H1 (cell line): ENCODE data around the gene DMXL1. TPM values are rescaled to one million over a fixed set of nuclear protein-coding genes. Genes with fewer than 3 reads are reported as not detected.

ENCODE experiments used
- BCL11A ChIP-seq, 2 experiments: IDR thresholded peaks; one replicate each; pipeline ENCODE4 v1.6.1; 2011; ENCODE audit warnings: low read depth in 2 of 2, low read length in 2 of 2, mild to moderate bottlenecking in 2 of 2
- CBX5 ChIP-seq: fragments of 300-800, 300-1000 bp; sonication (generic); IDR thresholded peaks from 2 replicates; pipeline ENCODE4 v1.7.1; 2016; ENCODE audit warnings: antibody characterized with exemption, low read length, low read depth
- CHD1 ChIP-seq: IDR thresholded peaks from 2 replicates; pipeline ENCODE4 v1.6.1; 2012; ENCODE audit warnings: low read depth, low read length, improper control_type of control experiment
- CHD2 ChIP-seq: IDR thresholded peaks from 2 replicates; pipeline ENCODE4 v1.6.1; 2012; ENCODE audit warnings: low read length, improper control_type of control experiment
- CREB1 ChIP-seq: IDR thresholded peaks from 2 replicates; pipeline ENCODE4 v1.6.1; 2012; ENCODE audit warnings: inconsistent platforms
- EP300 ChIP-seq, 2 experiments: IDR thresholded peaks; 1 replicate in 1 of 2; 2 replicates in 1 of 2; pipeline ENCODE4 v1.6.1; 2011 to 2012; ENCODE audit warnings: low read depth in 2 of 2, low read length in 2 of 2, mild to moderate bottlenecking in 2 of 2, borderline replicate concordance in 1 of 2, inconsistent platforms in 1 of 2, moderate library complexity in 1 of 2
- GABPA ChIP-seq: IDR thresholded peaks from 2 replicates; pipeline ENCODE4 v1.6.1; 2011; ENCODE audit warnings: mild to moderate bottlenecking, low read length, moderate library complexity, borderline replicate concordance; ENCODE audit not compliant: insufficient read depth
- GTF2F1 ChIP-seq: IDR thresholded peaks from 2 replicates; pipeline ENCODE4 v1.6.1; 2012; ENCODE audit warnings: low read depth, low read length, improper control_type of control experiment, borderline replicate concordance
- JUND ChIP-seq: IDR thresholded peaks from 2 replicates; pipeline ENCODE4 v1.6.1; 2011; ENCODE audit warnings: mild to moderate bottlenecking, improper control_type of control experiment, low read length
- KDM1A ChIP-seq: fragments of 200-600, 300-600 bp; sonication (generic); IDR thresholded peaks from 2 replicates; pipeline ENCODE4 v1.7.1; 2016; ENCODE audit warnings: mild to moderate bottlenecking, low read length, borderline replicate concordance
- KDM5A ChIP-seq: fragments of 200-600 bp; IDR thresholded peaks from 2 replicates; pipeline ENCODE4 v1.7.1; 2012; ENCODE audit warnings: mild to moderate bottlenecking, low read length, inconsistent platforms, mixed read lengths
- NRF1 ChIP-seq: IDR thresholded peaks from 2 replicates; pipeline ENCODE4 v1.6.1; 2011; ENCODE audit warnings: mild to moderate bottlenecking, low read depth, low read length, improper control_type of control experiment
- PHF8 ChIP-seq: fragments of 200-600 bp; sonication (generic); conservative IDR thresholded peaks from 2 replicates; pipeline ENCODE4 v1.7.1; 2012; ENCODE audit warnings: low read depth, mild to moderate bottlenecking, inconsistent platforms, low read length, moderate library complexity
- POU5F1 ChIP-seq: IDR thresholded peaks from 2 replicates; pipeline ENCODE4 v1.6.1; 2011; ENCODE audit warnings: low read depth, mild to moderate bottlenecking, low read length, moderate library complexity
- RAD21 ChIP-seq, 2 experiments: IDR thresholded peaks in 1 of 2; conservative IDR thresholded peaks in 1 of 2; 2 replicates each; pipeline ENCODE4 v1.6.1; 2011; ENCODE audit warnings: low read depth in 2 of 2, low read length in 2 of 2, improper control_type of control experiment in 1 of 2, inconsistent platforms in 1 of 2, mild to moderate bottlenecking in 1 of 2, moderate library complexity in 1 of 2
- RXRA ChIP-seq: IDR thresholded peaks from 2 replicates; pipeline ENCODE4 v1.6.1; 2011; ENCODE audit warnings: low read depth, mild to moderate bottlenecking, low read length, moderate library complexity; ENCODE audit not compliant: insufficient read depth
- SP4 ChIP-seq: IDR thresholded peaks from 2 replicates; pipeline ENCODE4 v1.6.1; 2012; ENCODE audit warnings: low read length, inconsistent platforms
- TEAD4 ChIP-seq: IDR thresholded peaks from 2 replicates; pipeline ENCODE4 v1.6.1; 2012; ENCODE audit warnings: low read depth, low read length, inconsistent platforms, mixed read lengths
- polyA plus RNA-seq, 7 experiments: library from polyadenylated mRNA; depleted of rRNA in 3 of 7; stranded (reverse) in 5 of 7; unstranded in 2 of 7; fragments of >200 nt in 5 of 7; fragments of 200-250 nt in 2 of 7; gene quantifications; 1 replicate in 5 of 7; 2 replicates in 1 of 7; 4 replicates in 1 of 7; pipeline versions ENCODE4 v1.2.1 to v1.2.3, GENCODE V29; 2011 to 2013; ENCODE audit warnings: missing spikeins in 2 of 7, mixed read lengths in 2 of 7
- total RNA-seq: library from RNA; stranded (reverse); fragmentation: NEBNext Ultra II Directional; extraction: Animal tissue kit (Norgen Biotek cat#: 25700); gene quantifications from 2 replicates; pipeline ENCODE4 v1.2.1, GENCODE V29; 2021
- TF ChIP-seq, protein P1 (sequence below): IDR thresholded peaks from 2 replicates; pipeline ENCODE4 v1.6.1; 2012; ENCODE audit warnings: low read length, inconsistent platforms
- TF ChIP-seq, protein P2 (sequence below), 3 experiments: IDR thresholded peaks; 1 replicate in 2 of 3; 2 replicates in 1 of 3; pipeline versions ENCODE4 v1.5.1 to v1.6.1; 2011; ENCODE audit warnings: low read length in 3 of 3, mild to moderate bottlenecking in 3 of 3, inconsistent platforms in 2 of 3, low read depth in 1 of 3, moderate library complexity in 1 of 3; ENCODE audit not compliant: insufficient read depth in 1 of 3; ENCODE audit errors: control extremely low read depth in 1 of 3

Gene DMXL1
- total and polyA plus RNA-seq, 2 of the 8 experiments (the other 6 are each of a cell fraction or from before 2014, with no cell fraction given), result 10.1 to 43.9 TPM

DNA sequence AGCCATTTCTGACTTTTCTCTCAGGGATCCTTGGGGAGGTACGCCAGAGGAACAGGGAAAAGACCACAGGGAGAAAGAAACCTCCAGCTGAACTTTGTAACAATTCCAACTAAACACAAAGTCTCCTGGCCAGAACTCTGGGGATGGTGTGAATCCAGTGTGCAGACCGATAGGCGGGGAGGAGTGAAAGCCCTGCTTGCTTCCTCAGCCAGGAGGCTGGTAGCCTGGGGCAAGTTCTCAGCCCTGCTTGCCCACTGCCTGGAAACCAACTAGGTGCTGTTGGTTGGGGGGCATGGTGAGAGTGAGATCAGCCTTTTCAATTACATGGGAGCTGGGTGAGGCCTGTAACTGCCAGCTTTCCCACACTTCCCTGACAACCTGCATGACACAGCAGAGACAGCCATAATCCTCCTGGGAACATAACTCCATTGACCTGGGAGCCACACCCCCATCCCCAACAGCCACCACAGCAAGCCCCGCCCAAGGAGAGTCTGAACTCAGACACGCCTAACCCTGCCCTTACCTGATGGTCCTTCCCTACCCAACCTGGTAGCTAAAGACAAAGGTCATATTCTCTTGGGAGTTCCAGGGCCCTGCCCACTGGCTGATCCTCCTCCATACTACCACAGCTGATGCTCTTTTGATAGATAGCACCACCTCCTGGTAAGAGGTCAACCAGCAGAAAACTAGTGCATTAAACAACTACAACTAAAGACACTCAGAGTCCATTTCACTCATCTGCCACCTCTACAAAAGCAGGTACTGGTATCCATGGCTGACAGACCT lies 184.9 kb downstream of the DMXL1 start (continued):
- TF ChIP-seq, protein P1, sequence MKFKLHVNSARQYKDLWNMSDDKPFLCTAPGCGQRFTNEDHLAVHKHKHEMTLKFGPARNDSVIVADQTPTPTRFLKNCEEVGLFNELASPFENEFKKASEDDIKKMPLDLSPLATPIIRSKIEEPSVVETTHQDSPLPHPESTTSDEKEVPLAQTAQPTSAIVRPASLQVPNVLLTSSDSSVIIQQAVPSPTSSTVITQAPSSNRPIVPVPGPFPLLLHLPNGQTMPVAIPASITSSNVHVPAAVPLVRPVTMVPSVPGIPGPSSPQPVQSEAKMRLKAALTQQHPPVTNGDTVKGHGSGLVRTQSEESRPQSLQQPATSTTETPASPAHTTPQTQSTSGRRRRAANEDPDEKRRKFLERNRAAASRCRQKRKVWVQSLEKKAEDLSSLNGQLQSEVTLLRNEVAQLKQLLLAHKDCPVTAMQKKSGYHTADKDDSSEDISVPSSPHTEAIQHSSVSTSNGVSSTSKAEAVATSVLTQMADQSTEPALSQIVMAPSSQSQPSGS, result 0 out of 2 replicates have a peak, but pooled peaks have one; percentile 25
- no peak for TF ChIP-seq RXRA
- no peak for TF ChIP-seq KDM5A
- no peak for TF ChIP-seq JUND
- no peak for TF ChIP-seq KDM1A
- TF ChIP-seq CREB1, result no peak
- TF ChIP-seq PHF8, result no peak
- TF ChIP-seq, protein P2, sequence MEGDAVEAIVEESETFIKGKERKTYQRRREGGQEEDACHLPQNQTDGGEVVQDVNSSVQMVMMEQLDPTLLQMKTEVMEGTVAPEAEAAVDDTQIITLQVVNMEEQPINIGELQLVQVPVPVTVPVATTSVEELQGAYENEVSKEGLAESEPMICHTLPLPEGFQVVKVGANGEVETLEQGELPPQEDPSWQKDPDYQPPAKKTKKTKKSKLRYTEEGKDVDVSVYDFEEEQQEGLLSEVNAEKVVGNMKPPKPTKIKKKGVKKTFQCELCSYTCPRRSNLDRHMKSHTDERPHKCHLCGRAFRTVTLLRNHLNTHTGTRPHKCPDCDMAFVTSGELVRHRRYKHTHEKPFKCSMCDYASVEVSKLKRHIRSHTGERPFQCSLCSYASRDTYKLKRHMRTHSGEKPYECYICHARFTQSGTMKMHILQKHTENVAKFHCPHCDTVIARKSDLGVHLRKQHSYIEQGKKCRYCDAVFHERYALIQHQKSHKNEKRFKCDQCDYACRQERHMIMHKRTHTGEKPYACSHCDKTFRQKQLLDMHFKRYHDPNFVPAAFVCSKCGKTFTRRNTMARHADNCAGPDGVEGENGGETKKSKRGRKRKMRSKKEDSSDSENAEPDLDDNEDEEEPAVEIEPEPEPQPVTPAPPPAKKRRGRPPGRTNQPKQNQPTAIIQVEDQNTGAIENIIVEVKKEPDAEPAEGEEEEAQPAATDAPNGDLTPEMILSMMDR (IDR thresholded peaks at IDR 0.05; ENCODE audit: control extremely low read depth in 1 of 3, insufficient read depth in 1 of 3, low read depth in 1 of 3, low read length in 3 of 3), result peak; percentile 5 to 79 (median 70)
- TF ChIP-seq SP4, result no peak
- no peak for TF ChIP-seq EP300 (IDR thresholded peaks at IDR 0.05; ENCODE audit: borderline replicate concordance in 1 of 2, low read depth in 2 of 2, low read length in 2 of 2)
- TF ChIP-seq CHD1, result no peak
- TF ChIP-seq GTF2F1, result no peak
- no peak for TF ChIP-seq POU5F1
- TF ChIP-seq NRF1, result no peak
- TF ChIP-seq BCL11A (IDR thresholded peaks at IDR 0.05; ENCODE audit: low read depth in 2 of 2, low read length in 2 of 2), result no peak
- no peak for TF ChIP-seq TEAD4
- no peak for TF ChIP-seq CHD2
- TF ChIP-seq GABPA, result no peak
- no peak for TF ChIP-seq CBX5
- peak; percentile 79 to 81 for TF ChIP-seq RAD21 (IDR thresholded peaks at IDR 0.05 in 1 of 2, conservative IDR thresholded peaks at IDR 0.05 in 1 of 2; ENCODE audit: low read depth in 2 of 2, low read length in 2 of 2)
